H9 (cell line): ENCODE data around the gene CASP5. TPM values are rescaled to one million over a fixed set of nuclear protein-coding genes. Genes with fewer than 3 reads are reported as not detected.

ENCODE experiments used
- DNase-seq: peaks from one replicate; pipeline ENCODE4 v3.0.0-alpha.2; 2017
- H2AFZ ChIP-seq: one replicate; pipeline ENCODE4 v1.6.1; 2013; ENCODE audit warnings: mild to moderate bottlenecking, low read length, control low read depth, moderate library complexity
- H2AK5ac ChIP-seq: 2 replicates; pipeline ENCODE4 v1.6.1; 2013; ENCODE audit warnings: low read length, control low read depth, mixed read lengths; ENCODE audit not compliant: insufficient read length
- H2BK120ac ChIP-seq: one replicate; pipeline ENCODE4 v1.6.1; 2013; ENCODE audit warnings: low read depth, mild to moderate bottlenecking, low read length, control low read depth, inconsistent platforms; ENCODE audit not compliant: poor library complexity, severe bottlenecking
- H2BK12ac ChIP-seq: 2 replicates; pipeline ENCODE4 v1.6.1; 2013; ENCODE audit warnings: low read length, control low read depth, mixed read lengths, low read depth; ENCODE audit not compliant: insufficient read length
- H2BK15ac ChIP-seq: 2 replicates; pipeline ENCODE4 v1.6.1; 2013; ENCODE audit warnings: low read depth, low read length, control low read depth
- H2BK20ac ChIP-seq: one replicate; pipeline ENCODE4 v1.6.1; 2013; ENCODE audit warnings: low read depth, mild to moderate bottlenecking, low read length, control low read depth, inconsistent platforms; ENCODE audit not compliant: poor library complexity, severe bottlenecking
- H2BK5ac ChIP-seq: 2 replicates; pipeline ENCODE4 v1.6.1; 2013; ENCODE audit warnings: low read length, control low read depth, mixed read lengths; ENCODE audit not compliant: insufficient read length
- H3K14ac ChIP-seq: 2 replicates; pipeline ENCODE4 v1.6.1; 2013; ENCODE audit warnings: low read length, control low read depth; ENCODE audit not compliant: insufficient read depth
- H3K18ac ChIP-seq: 2 replicates; pipeline ENCODE4 v1.6.1; 2013; ENCODE audit warnings: low read depth, mild to moderate bottlenecking, mixed read lengths, low read length, control low read depth; ENCODE audit not compliant: insufficient read length
- H3K23ac ChIP-seq: 2 replicates; pipeline ENCODE4 v1.6.1; 2013; ENCODE audit warnings: low read length, control low read depth, mixed read lengths, low read depth; ENCODE audit not compliant: insufficient read length
- H3K23me2 ChIP-seq: 2 replicates; pipeline ENCODE4 v1.6.1; 2013; ENCODE audit warnings: low read depth, mild to moderate bottlenecking, mixed read lengths, low read length, control low read depth; ENCODE audit not compliant: insufficient read length, poor library complexity, severe bottlenecking
- H3K27ac ChIP-seq: 2 replicates; pipeline ENCODE4 v1.5.1; 2013; ENCODE audit warnings: low read length, control low read depth, mixed read lengths, low read depth; ENCODE audit not compliant: insufficient read length
- H3K27me3 ChIP-seq: 2 replicates; pipeline ENCODE4 v1.6.1; 2013; ENCODE audit warnings: low read length, control low read depth, inconsistent platforms; ENCODE audit not compliant: insufficient read depth
- H3K4ac ChIP-seq: 2 replicates; pipeline ENCODE4 v1.6.1; 2013; ENCODE audit warnings: low read depth, mild to moderate bottlenecking, control low read depth, inconsistent platforms, low read length, moderate library complexity
- H3K4me1 ChIP-seq: 2 replicates; pipeline ENCODE4 v1.6.1; 2013; ENCODE audit warnings: low read length, control low read depth, inconsistent platforms; ENCODE audit not compliant: insufficient read depth
- H3K4me2 ChIP-seq: 2 replicates; pipeline ENCODE4 v1.6.1; 2013; ENCODE audit warnings: low read length, control low read depth, mixed read lengths; ENCODE audit not compliant: insufficient read length, insufficient read depth
- H3K56ac ChIP-seq: 2 replicates; pipeline ENCODE4 v1.6.1; 2013; ENCODE audit warnings: low read depth, mild to moderate bottlenecking, mixed read lengths, low read length, control low read depth; ENCODE audit not compliant: insufficient read length
- H3K79me1 ChIP-seq: 2 replicates; pipeline ENCODE4 v1.6.1; 2013; ENCODE audit warnings: low read depth, mild to moderate bottlenecking, moderate library complexity, low read length, control low read depth, inconsistent platforms; ENCODE audit not compliant: insufficient read depth, poor library complexity, severe bottlenecking
- H3K79me2 ChIP-seq: 2 replicates; pipeline ENCODE4 v1.6.1; 2013; ENCODE audit warnings: low read length, control low read depth, inconsistent platforms; ENCODE audit not compliant: insufficient read depth
- H3K9ac ChIP-seq: 2 replicates; pipeline ENCODE4 v1.6.1; 2013; ENCODE audit warnings: low read length, control low read depth, mixed read lengths; ENCODE audit not compliant: insufficient read length; ENCODE audit errors: extremely low read depth
- H3K9me3 ChIP-seq: one replicate; pipeline ENCODE4 v1.6.1; 2013; ENCODE audit warnings: low read depth, low read length, inconsistent platforms; ENCODE audit not compliant: control insufficient read depth
- H3T11ph ChIP-seq: one replicate; pipeline ENCODE4 v1.6.1; 2013; ENCODE audit warnings: mild to moderate bottlenecking, low read length, control low read depth, inconsistent platforms
- H4K20me1 ChIP-seq: one replicate; pipeline ENCODE4 v1.6.1; 2013; ENCODE audit not compliant: control insufficient read depth, insufficient read length, insufficient read depth
- H4K5ac ChIP-seq: 2 replicates; pipeline ENCODE4 v1.6.1; 2013; ENCODE audit warnings: low read depth, mild to moderate bottlenecking, mixed read lengths, low read length, control low read depth; ENCODE audit not compliant: insufficient read length
- H4K8ac ChIP-seq: replicated peaks from 2 replicates; pipeline ENCODE4 v1.6.1; 2013; ENCODE audit warnings: low read length, control low read depth, mixed read lengths, low read depth; ENCODE audit not compliant: insufficient read length
- H4K91ac ChIP-seq: 2 replicates; pipeline ENCODE4 v1.6.1; 2013; ENCODE audit warnings: low read depth, mild to moderate bottlenecking, moderate library complexity, mixed read lengths, low read length, control low read depth; ENCODE audit not compliant: insufficient read length
- H3K27ac Mint-ChIP-seq, 3 experiments: 2 replicates in 2 of 3; 3 replicates in 1 of 3; pipeline ENCODE4 v1.8.0; 2020 to 2021; ENCODE audit warnings: mixed read lengths in 3 of 3, mild to moderate bottlenecking in 1 of 3, moderate library complexity in 1 of 3
- H3K27me3 Mint-ChIP-seq: 2 replicates; pipeline ENCODE4 v1.8.0; 2021; ENCODE audit warnings: low read depth, mild to moderate bottlenecking, moderate library complexity, mixed read lengths
- H3K36me3 Mint-ChIP-seq, 3 experiments: 2 replicates in 2 of 3; 3 replicates in 1 of 3; pipeline ENCODE4 v1.8.0; 2020 to 2021; ENCODE audit warnings: low read depth in 3 of 3, mixed read lengths in 3 of 3; ENCODE audit not compliant: insufficient read depth in 1 of 3
- H3K4me1 Mint-ChIP-seq, 2 experiments: 2 replicates each; pipeline ENCODE4 v1.8.0; 2020; ENCODE audit warnings: mixed read lengths in 2 of 2
- H3K4me3 Mint-ChIP-seq, 2 experiments: 2 replicates in 1 of 2; 3 replicates in 1 of 2; pipeline ENCODE4 v1.8.0; 2020 to 2021; ENCODE audit warnings: mild to moderate bottlenecking in 2 of 2, mixed read lengths in 2 of 2, moderate library complexity in 1 of 2
- H3K9me3 Mint-ChIP-seq, 2 experiments: 2 replicates in 1 of 2; 3 replicates in 1 of 2; pipeline ENCODE4 v1.8.0; 2020; ENCODE audit warnings: mild to moderate bottlenecking in 2 of 2, mixed read lengths in 2 of 2, moderate library complexity in 1 of 2
- CTCF ChIP-seq: fragments of 200-600 bp; sonication (generic); conservative IDR thresholded peaks from 3 replicates; pipeline ENCODE4 v1.8.0; 2021; ENCODE audit warnings: antibody characterized with exemption, mild to moderate bottlenecking
- total RNA-seq: library from RNA; stranded (reverse); gene quantifications from 2 replicates; pipeline ENCODE4 v1.2.1, GENCODE V29; 2021

CASP5 gene
- total RNA-seq, 1 experiment from 2014 or later, result not detected

GRCh38 chr11:104956528-104956927 is 66.4 kb downstream of the CASP5 start:
- Histone ChIP-seq H2BK15ac (no peak overlapping the region), H3K14ac (no peak overlapping the region), H2BK5ac (no peak overlapping the region), H3K4me1 (no peaks in the 10 kb centered on the region), H3K23me2 (no peaks in the 10 kb centered on the region), H2BK20ac (no peak overlapping the region), H2BK120ac (no peak overlapping the region), H4K8ac (no peak overlapping the region), H3K27me3 (no peaks in the 10 kb centered on the region), H2BK12ac (no peak overlapping the region), H2AFZ (no peak overlapping the region), H2AK5ac (no peak overlapping the region), H4K20me1 (no peaks in the 10 kb centered on the region), H3K79me1 (no peaks in the 10 kb centered on the region), H3T11ph (no peak overlapping the region), H3K56ac (no peak overlapping the region), H3K9ac (no peak overlapping the region), H3K23ac (no peak overlapping the region), H4K5ac (no peak overlapping the region), H3K9me3 (no peaks in the 10 kb centered on the region), H4K91ac (no peak overlapping the region), H3K18ac (no peak overlapping the region), H3K79me2 (no peaks in the 10 kb centered on the region), H3K4me2 (no peak overlapping the region), H3K4ac (no peak overlapping the region), H3K27ac (no peak overlapping the region)
- H3K27me3 Mint-ChIP-seq, result no peaks in the 10 kb centered on the region
- TF ChIP-seq CTCF, result no peak
- no peak for DNase-seq
- peaks cover 0 to 4% of the 10 kb centered on the region in 2 experiments; a peak in 1 of 5 replicates for H3K9me3 Mint-ChIP-seq
- no peaks in the 10 kb centered on the region for H3K4me1 Mint-ChIP-seq
- peaks cover 0 to 4% (median 0%) of the 10 kb centered on the region in 3 experiments; a peak in 1 of 7 replicates for H3K36me3 Mint-ChIP-seq
- no peak overlapping the region for H3K27ac Mint-ChIP-seq
- H3K4me3 Mint-ChIP-seq, result no peak overlapping the region
